B cell (primary cell): Measurements from ENCODE around the gene SCO2. TPM values are rescaled to one million over a fixed set of nuclear protein-coding genes. Genes with fewer than 3 reads are reported as not detected.

Experiments
- ATAC-seq: fragments of 200-7000 bp; cut with Tn5 transposase; one replicate; pipeline ENCODE4 v1.10.0; 2021; ENCODE audit warnings: low read depth, mild to moderate bottlenecking, moderate number of reproducible peaks, moderate library complexity
- CTCF ChIA-PET: fragments of 350-600 bp; sonication (Branson Sonifier 250); formaldehyde crosslinking; loops from one replicate; lab custom pipeline; 2021; ENCODE audit warnings: antibody characterized with exemption, inconsistent platforms; lab: Charles Lee
- POLR2A ChIA-PET: fragments of 350-600 bp; sonication (Branson Sonifier 250); formaldehyde crosslinking; loops from one replicate; lab custom pipeline; 2021; ENCODE audit warnings: antibody characterized with exemption; lab: Charles Lee
- DNase-seq: peaks from one replicate; pipeline ENCODE4 v3.0.0; 2013
- H2AFZ ChIP-seq: 2 replicates; pipeline ENCODE4 v1.6.1; 2012; ENCODE audit warnings: mild to moderate bottlenecking, low read depth, low read length; ENCODE audit not compliant: insufficient read depth, poor library complexity, severe bottlenecking
- H3K27ac ChIP-seq, 2 donors: 1 replicate in 1 of 2; 2 replicates in 1 of 2; pipeline ENCODE4 v1.5.1; 2012 to 2013; ENCODE audit warnings: low read length in 2 of 2, mild to moderate bottlenecking in 2 of 2, moderate library complexity in 1 of 2
- H3K27me3 ChIP-seq, 4 experiments: fragments of 200-600 bp in 1 of 4; sonication (generic) in 1 of 4; replicated peaks in 1 of 4; 1 replicate in 2 of 4; 2 replicates in 2 of 4; pipeline versions ENCODE4 v1.6.1 to v1.7.0; 2013 to 2016; ENCODE audit warnings: low read length in 3 of 4, mild to moderate bottlenecking in 2 of 4, mixed read lengths in 1 of 4, moderate library complexity in 1 of 4; ENCODE audit not compliant: insufficient read depth in 4 of 4, control insufficient read depth in 3 of 4; ENCODE audit errors: control extremely low read depth in 1 of 4
- H3K36me3 ChIP-seq, 2 experiments: replicated peaks in 1 of 2; 1 replicate in 1 of 2; 2 replicates in 1 of 2; pipeline versions ENCODE4 v1.6.1 to v1.7.1; 2013; ENCODE audit warnings: low read length in 1 of 2; ENCODE audit not compliant: insufficient read depth in 2 of 2, control insufficient read depth in 1 of 2; ENCODE audit errors: control extremely low read depth in 1 of 2, extremely low read depth in 1 of 2
- H3K4me1 ChIP-seq, 2 donors: fragments of 200-600 bp in 1 of 2; sonication (generic) in 1 of 2; 1 replicate in 1 of 2; 2 replicates in 1 of 2; pipeline versions ENCODE4 v1.5.1 to v1.6.1; 2013 to 2017; ENCODE audit warnings: low read length in 2 of 2; ENCODE audit not compliant: control insufficient read depth in 2 of 2, insufficient read depth in 2 of 2
- H3K4me2 ChIP-seq: replicated peaks from 2 replicates; pipeline ENCODE3; 2012; ENCODE audit warnings: mild to moderate bottlenecking, low read depth, low read length; ENCODE audit not compliant: poor library complexity, severe bottlenecking
- H3K4me3 ChIP-seq, 5 experiments: fragments of 200-600 bp in 1 of 5; sonication (generic) in 1 of 5; 1 replicate in 3 of 5; 2 replicates in 2 of 5; pipeline versions ENCODE4 v1.5.1 to v1.7.0; 2011 to 2016; ENCODE audit warnings: low read length in 4 of 5, mild to moderate bottlenecking in 4 of 5, low read depth in 2 of 5, control low read depth in 1 of 5, moderate library complexity in 1 of 5; ENCODE audit not compliant: insufficient read depth in 1 of 5; ENCODE audit errors: control extremely low read depth in 1 of 5, extremely low read depth in 1 of 5
- H3K79me2 ChIP-seq: fragments of 200-600 bp; sonication (generic); one replicate; pipeline ENCODE4 v1.6.0; 2016; ENCODE audit warnings: low read length; ENCODE audit not compliant: control insufficient read depth, insufficient read depth
- H3K9ac ChIP-seq: fragments of 200-600 bp; sonication (generic); 2 replicates; pipeline ENCODE4 v1.6.1; 2017; ENCODE audit warnings: mild to moderate bottlenecking, low read length, moderate library complexity
- H3K9me3 ChIP-seq, 3 donors: one replicate each; pipeline versions ENCODE4 v1.6.1 to v1.7.1; 2013; ENCODE audit warnings: low read length in 2 of 3; ENCODE audit not compliant: control insufficient read depth in 2 of 3, insufficient read depth in 1 of 3; ENCODE audit errors: control extremely low read depth in 1 of 3
- H4K20me1 ChIP-seq: 2 replicates; pipeline ENCODE4 v1.6.0; 2012; ENCODE audit warnings: mild to moderate bottlenecking, low read length; ENCODE audit not compliant: insufficient read depth, control insufficient read depth, poor library complexity, severe bottlenecking
- H3K27ac Mint-ChIP-seq: one replicate; pipeline ENCODE4 v1.8.0; 2021; ENCODE audit warnings: mixed read lengths
- H3K27me3 Mint-ChIP-seq: one replicate; pipeline ENCODE4 v1.8.0; 2021; ENCODE audit warnings: mixed read lengths
- H3K4me1 Mint-ChIP-seq: one replicate; pipeline ENCODE4 v1.8.0; 2021; ENCODE audit warnings: mixed read lengths
- H3K4me3 Mint-ChIP-seq: one replicate; pipeline ENCODE4 v1.8.0; 2021; ENCODE audit warnings: mixed read lengths
- H3K9me3 Mint-ChIP-seq: one replicate; pipeline ENCODE4 v1.8.0; 2022; ENCODE audit warnings: mixed read lengths; ENCODE audit not compliant: insufficient read depth
- EZH2 ChIP-seq: IDR thresholded peaks from 2 replicates; pipeline ENCODE4 v1.6.1; 2012; ENCODE audit warnings: borderline replicate concordance, low read depth, mild to moderate bottlenecking, moderate library complexity, low read length; ENCODE audit not compliant: insufficient read depth, poor library complexity, severe bottlenecking
- WGBS: methylation state at CpG from one replicate; pipeline ENCODE4 v1.1.5; 2013; ENCODE audit warnings: missing lambda C conversion rate; ENCODE audit not compliant: insufficient coverage; 5-methylcytosine and 5-hydroxymethylcytosine counted together
- intact Hi-C: fragments of 100-400 bp; cut with micrococcal nuclease; formaldehyde crosslinking; loops from one replicate; pipeline ENCODE4 v1.10.0; 2022
- polyA plus RNA-seq: library from polyadenylated mRNA; depleted of rRNA; stranded (reverse); fragments of >200 nt; gene quantifications from 2 replicates; pipeline ENCODE4 v1.2.3, GENCODE V29; 2012
- total RNA-seq, 2 donors: library from RNA; stranded (reverse); fragments of 120-200 nt in 1 of 2; gene quantifications; 1 replicate in 1 of 2; 2 replicates in 1 of 2; pipeline versions ENCODE4 v1.2.3 to v1.2.4, GENCODE V29; 2013 to 2022
- TF ChIP-seq, protein P1 (sequence below): fragments of 200-600 bp; IDR thresholded peaks from one replicate; pipeline ENCODE4 v1.8.0; 2022; ENCODE audit warnings: antibody characterized with exemption, mild to moderate bottlenecking

Gene SCO2
- total and polyA plus RNA-seq, 2 donors (not counting 1 experiment from before 2014, with no cell fraction given): 1.1 to 14.2 TPM

DNA sequence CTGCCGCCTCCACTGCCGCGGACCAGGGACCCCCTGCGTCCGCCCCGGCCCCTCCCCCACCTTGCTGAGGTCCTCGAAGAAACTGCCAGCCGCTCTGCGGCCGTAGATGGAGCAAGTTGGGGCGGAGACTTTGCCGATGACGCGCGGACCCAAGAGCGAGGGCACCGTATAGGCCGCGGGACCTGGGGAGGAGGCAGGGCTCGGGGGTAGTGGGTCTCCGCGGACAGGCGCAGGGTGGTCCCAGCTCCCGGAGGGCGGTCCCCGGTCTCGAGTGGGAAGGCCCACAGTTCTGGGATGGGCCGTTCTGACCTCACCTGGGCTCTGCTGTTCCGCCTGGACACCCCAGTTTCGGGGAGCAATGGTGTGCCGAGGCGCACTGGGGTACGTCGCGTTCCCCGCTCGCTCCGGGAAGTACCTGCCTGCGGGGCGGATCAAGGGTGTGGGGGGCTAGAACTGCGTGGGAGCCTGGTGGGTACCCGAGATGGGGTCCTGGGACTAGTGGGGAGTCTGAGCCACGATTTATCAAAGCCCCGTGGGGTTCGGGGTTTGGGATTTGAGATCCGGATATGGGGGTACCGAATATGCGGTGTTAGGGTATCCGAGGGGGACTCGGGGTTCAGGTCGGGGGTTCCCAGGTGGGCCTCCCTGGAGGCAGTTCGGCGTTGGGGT is 5.6 kb upstream of the SCO2 start:
- peaks cover 0 to 9% (median 0%) of the 10 kb centered on the region in 3 donors for H3K9me3 ChIP-seq
- intact Hi-C loops: loop anchor here (1.0 kb wide), 5 partner anchors 8 to 340 kb away; partner anchors contain the start of genes NCAPH2 and SYCE3
- Mint-ChIP-seq H3K9me3 (no peaks in the 10 kb centered on the region), H3K4me3 (peak overlapping the region; percentile 95), H3K27me3 (no peaks in the 10 kb centered on the region), H3K4me1 (peaks cover 54% of the 10 kb centered on the region), H3K27ac (peak overlapping the region; percentile 99)
- ChIA-PET POLR2A (interaction anchor here (0.5 to 4.6 kb wide), 10 partner anchors 10 to 340 kb away, joined by 4 to 40 read pairs (median 7); partner anchors contain the start of genes LMF2, NCAPH2 and SYCE3), CTCF (interaction anchor here (2.1 kb wide), 1 partner anchor 10 kb away, joined by 7 read pairs; no protein-coding TSS in a partner anchor)
- no peaks in the 10 kb centered on the region for H4K20me1 ChIP-seq
- H3K9ac ChIP-seq: peak overlapping the region; percentile 97
- H3K4me1 ChIP-seq: peaks cover 22 to 73% of the 10 kb centered on the region in 2 donors
- peak overlapping the region; percentile 99 to 100 for H3K27ac ChIP-seq
- WGBS: 0% methylated on average over 53 of the region's 53 CpGs
- peak overlapping the region; percentile 62 for H2AFZ ChIP-seq
- DNase-seq (peak; percentile 95), ATAC-seq (peak; percentile 44)
- no peaks in the 10 kb centered on the region for H3K27me3 ChIP-seq
- TF ChIP-seq, protein P1, sequence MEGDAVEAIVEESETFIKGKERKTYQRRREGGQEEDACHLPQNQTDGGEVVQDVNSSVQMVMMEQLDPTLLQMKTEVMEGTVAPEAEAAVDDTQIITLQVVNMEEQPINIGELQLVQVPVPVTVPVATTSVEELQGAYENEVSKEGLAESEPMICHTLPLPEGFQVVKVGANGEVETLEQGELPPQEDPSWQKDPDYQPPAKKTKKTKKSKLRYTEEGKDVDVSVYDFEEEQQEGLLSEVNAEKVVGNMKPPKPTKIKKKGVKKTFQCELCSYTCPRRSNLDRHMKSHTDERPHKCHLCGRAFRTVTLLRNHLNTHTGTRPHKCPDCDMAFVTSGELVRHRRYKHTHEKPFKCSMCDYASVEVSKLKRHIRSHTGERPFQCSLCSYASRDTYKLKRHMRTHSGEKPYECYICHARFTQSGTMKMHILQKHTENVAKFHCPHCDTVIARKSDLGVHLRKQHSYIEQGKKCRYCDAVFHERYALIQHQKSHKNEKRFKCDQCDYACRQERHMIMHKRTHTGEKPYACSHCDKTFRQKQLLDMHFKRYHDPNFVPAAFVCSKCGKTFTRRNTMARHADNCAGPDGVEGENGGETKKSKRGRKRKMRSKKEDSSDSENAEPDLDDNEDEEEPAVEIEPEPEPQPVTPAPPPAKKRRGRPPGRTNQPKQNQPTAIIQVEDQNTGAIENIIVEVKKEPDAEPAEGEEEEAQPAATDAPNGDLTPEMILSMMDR: no peak
- TF ChIP-seq EZH2: no peak
- H3K4me3 ChIP-seq: peak overlapping the region; percentile 47 to 95 (median 95)
- peaks cover 15% of the 10 kb centered on the region for H3K79me2 ChIP-seq
- no peaks in the 10 kb centered on the region for H3K36me3 ChIP-seq
- peak overlapping the region; percentile 84 for H3K4me2 ChIP-seq

GRCh38 chr22:50530580-50530876 is 5.1 kb upstream of the SCO2 start:
- Histone ChIP-seq H3K36me3 (no peaks in the 10 kb centered on the region), H3K27me3 (no peaks in the 10 kb centered on the region), H2AFZ (peak overlapping the region; percentile 62), H3K4me1 (peaks cover 22 to 69% of the 10 kb centered on the region in 2 donors), H3K27ac (peak overlapping the region; percentile 99 to 100), H3K9ac (peak overlapping the region; percentile 97), H3K9me3 (peaks cover 0 to 9% (median 0%) of the 10 kb centered on the region in 3 donors), H4K20me1 (no peaks in the 10 kb centered on the region), H3K4me3 (peak overlapping the region; percentile 39 to 95 (median 95)), H3K79me2 (peaks cover 10% of the 10 kb centered on the region), H3K4me2 (peak overlapping the region; percentile 84)
- Mint-ChIP-seq H3K4me1 (peaks cover 54% of the 10 kb centered on the region), H3K27me3 (no peaks in the 10 kb centered on the region), H3K9me3 (no peaks in the 10 kb centered on the region), H3K27ac (peak overlapping the region; percentile 99), H3K4me3 (peak overlapping the region; percentile 95)
- intact Hi-C loops: loop anchor here (1.0 kb wide), 2 partner anchors 22 to 339 kb away; partner anchors contain the start of gene NCAPH2
- ATAC-seq (no peak), DNase-seq (no peak)
- ChIA-PET CTCF (interaction anchor here (2.1 kb wide), 1 partner anchor 10 kb away, joined by 7 read pairs; no protein-coding TSS in a partner anchor), POLR2A (interaction anchor here (0.5 to 4.6 kb wide), 7 partner anchors 10 to 340 kb away, joined by 4 to 40 read pairs (median 18); partner anchors contain the start of genes LMF2, NCAPH2 and SYCE3)
- WGBS: 1% methylated on average over 21 of the region's 21 CpGs
- TF ChIP-seq, protein P1: no peak
- TF ChIP-seq EZH2: no peak
